Activated T-helper 2 cell treated with anti-CD3 and anti-CD28 coated beads, Interferon-gamma antibody, Interleukin-2, Interleukin-4, amounts not matched to agents 10 μg/mL and 5 μg/mL and 100 μg/mL, durations not matched to agents 14 hours and 24 hours and 36 hours (primary cell): ENCODE measurements around the gene ZEB2. TPM values are rescaled to one million over a fixed set of nuclear protein-coding genes. Genes with fewer than 3 reads are reported as not detected.
A peak's percentile ranks its signal among the peaks of the same experiment; 100 is the strongest.

Source experiments
- DNase-seq: peaks from one replicate; pipeline ENCODE4 v3.0.0; 2021; ENCODE audit warnings: low spot score
- H3K27ac Mint-ChIP-seq: one replicate; pipeline ENCODE4 v1.8.0; 2021; ENCODE audit warnings: mixed read lengths
- H3K27me3 Mint-ChIP-seq: one replicate; pipeline ENCODE4 v1.8.0; 2021; ENCODE audit warnings: low read depth, mixed read lengths
- H3K36me3 Mint-ChIP-seq: one replicate; pipeline ENCODE4 v1.8.0; 2021; ENCODE audit warnings: low read depth, mixed read lengths
- H3K4me1 Mint-ChIP-seq: one replicate; pipeline ENCODE4 v1.8.0; 2021; ENCODE audit warnings: low read depth, mixed read lengths
- H3K4me3 Mint-ChIP-seq: one replicate; pipeline ENCODE4 v1.8.0; 2021; ENCODE audit warnings: low read depth, mild to moderate bottlenecking, moderate library complexity, mixed read lengths
- H3K9me3 Mint-ChIP-seq: one replicate; pipeline ENCODE4 v1.8.0; 2021; ENCODE audit warnings: mixed read lengths
- intact Hi-C: fragments of 100-400 bp; cut with micrococcal nuclease; formaldehyde crosslinking; loops from one replicate; pipeline ENCODE4 v1.15.1; 2023
- total RNA-seq: library from RNA; stranded (reverse); gene quantifications from 2 replicates; pipeline ENCODE4 v1.2.3, GENCODE V29; 2022

The ZEB2 gene
- total RNA-seq, 1 donor from 2014 or later, result 53.2 TPM

DNA sequence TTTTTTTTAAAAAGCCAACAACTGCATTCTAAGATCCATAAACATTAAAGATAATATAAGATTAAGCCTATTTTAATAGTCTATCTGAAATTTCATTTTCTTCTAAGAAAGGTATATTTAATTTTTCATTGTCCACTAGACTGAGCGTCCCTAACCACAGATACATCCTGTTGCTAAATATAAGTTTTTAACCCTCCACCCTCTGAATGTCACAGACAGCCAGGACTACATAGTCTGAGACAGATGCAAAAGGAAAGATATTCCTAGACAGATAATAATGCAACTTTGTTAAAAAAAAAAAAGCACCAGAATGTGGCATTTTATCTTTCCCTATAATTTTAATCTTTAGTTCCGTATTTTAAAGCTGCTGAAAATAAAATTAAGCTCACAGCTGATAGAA is 114.6 kb downstream of the ZEB2 start:
- Mint-ChIP-seq H3K9me3 (no peaks in the 10 kb centered on the region), H3K4me1 (peaks cover 18% of the 10 kb centered on the region), H3K36me3 (peaks cover 75% of the 10 kb centered on the region), H3K4me3 (no peak overlapping the region), H3K27me3 (no peaks in the 10 kb centered on the region), H3K27ac (no peak overlapping the region)
- intact Hi-C loops, result no loop called here
- no peak for DNase-seq

DNA sequence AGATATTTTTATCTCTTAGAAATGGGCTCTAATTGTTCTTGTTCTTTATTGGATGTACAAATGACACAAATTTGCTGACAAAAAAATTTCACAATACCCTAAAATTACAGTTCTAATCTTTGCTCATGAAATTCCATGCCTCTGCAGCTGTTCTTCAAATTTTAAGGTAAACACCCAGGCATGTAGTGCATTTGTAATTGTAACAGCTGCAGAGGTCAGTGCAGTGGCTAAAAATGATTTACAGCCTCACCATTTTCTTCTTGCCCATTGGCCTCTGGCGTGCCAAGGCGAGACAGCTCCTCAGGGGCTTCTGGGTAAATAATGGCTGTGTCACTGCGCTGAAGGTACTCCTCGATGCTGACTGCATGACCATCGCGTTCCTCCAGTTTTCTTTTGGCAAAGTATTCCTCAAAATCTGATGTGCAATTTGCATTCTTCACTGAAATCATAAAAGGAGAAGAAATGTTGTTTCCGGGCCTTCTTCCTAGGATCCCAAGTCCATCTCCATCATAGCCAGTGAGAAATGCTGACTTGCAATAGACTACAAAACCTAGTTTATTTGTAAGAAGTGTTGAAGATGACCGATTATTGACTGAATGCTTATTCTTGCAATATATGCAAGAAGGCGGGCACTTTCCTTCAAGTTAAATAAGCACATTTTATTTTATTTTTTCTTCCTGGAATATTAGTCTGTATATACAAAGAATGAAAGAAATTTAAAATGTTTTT is 115.2 kb downstream of the ZEB2 start:
- H3K4me1 Mint-ChIP-seq, result peaks cover 18% of the 10 kb centered on the region
- no peak for DNase-seq
- intact Hi-C loops, result no loop called here
- H3K4me3 Mint-ChIP-seq, result no peak overlapping the region
- no peak overlapping the region for H3K27ac Mint-ChIP-seq
- peaks cover 81% of the 10 kb centered on the region for H3K36me3 Mint-ChIP-seq
- no peaks in the 10 kb centered on the region for H3K27me3 Mint-ChIP-seq
- no peaks in the 10 kb centered on the region for H3K9me3 Mint-ChIP-seq

DNA sequence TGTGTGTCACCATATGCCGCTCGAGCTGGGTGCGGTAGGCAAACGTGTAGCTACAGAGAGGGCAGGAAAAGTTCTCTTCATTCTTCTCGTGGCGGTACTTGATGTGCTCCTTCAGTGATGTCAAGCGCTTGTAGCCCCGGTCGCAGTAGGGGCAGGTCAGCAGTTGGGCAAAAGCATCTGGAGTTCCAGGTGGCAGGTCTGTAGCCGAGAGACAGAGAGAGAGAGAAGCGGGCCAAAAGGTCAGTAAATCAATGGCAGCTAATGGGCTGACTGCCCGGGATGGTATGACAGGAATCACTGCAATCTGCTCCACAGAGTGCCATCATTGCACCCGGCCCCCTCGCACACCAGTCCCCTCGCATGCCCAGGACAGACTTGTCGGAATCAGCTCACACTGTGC is 116.0 kb downstream of the ZEB2 start:
- Mint-ChIP-seq H3K27me3 (no peaks in the 10 kb centered on the region), H3K36me3 (peaks cover 82% of the 10 kb centered on the region), H3K9me3 (no peaks in the 10 kb centered on the region), H3K27ac (no peak overlapping the region), H3K4me3 (no peak overlapping the region), H3K4me1 (peaks cover 18% of the 10 kb centered on the region)
- DNase-seq, result no peak
- intact Hi-C loops, result no loop called here

DNA sequence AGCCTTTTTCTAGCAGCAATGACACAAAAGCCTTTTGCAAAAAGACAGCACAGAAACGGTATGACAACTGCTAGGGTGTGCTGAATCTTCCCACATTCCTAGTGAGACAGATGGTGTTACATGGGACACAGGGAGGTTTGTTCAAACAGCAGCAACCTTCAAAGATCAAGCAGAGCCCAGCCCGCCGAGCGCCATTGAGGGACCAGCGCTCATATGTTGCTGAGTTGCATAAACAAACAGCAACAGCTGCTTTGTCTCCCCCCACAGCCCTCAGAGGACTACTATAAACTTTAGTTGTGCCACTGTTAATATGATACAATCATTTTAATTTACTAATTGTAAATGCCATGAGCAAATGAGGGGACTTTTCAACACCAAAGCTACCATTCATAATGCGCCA is 117.7 kb downstream of the ZEB2 start:
- intact Hi-C loops, result no loop called here
- H3K27ac Mint-ChIP-seq, result no peak overlapping the region
- H3K9me3 Mint-ChIP-seq, result no peaks in the 10 kb centered on the region
- no peak for DNase-seq
- H3K4me1 Mint-ChIP-seq, result peaks cover 18% of the 10 kb centered on the region
- no peak overlapping the region for H3K4me3 Mint-ChIP-seq
- H3K36me3 Mint-ChIP-seq, result peaks cover 81% of the 10 kb centered on the region
- H3K27me3 Mint-ChIP-seq, result no peaks in the 10 kb centered on the region

DNA sequence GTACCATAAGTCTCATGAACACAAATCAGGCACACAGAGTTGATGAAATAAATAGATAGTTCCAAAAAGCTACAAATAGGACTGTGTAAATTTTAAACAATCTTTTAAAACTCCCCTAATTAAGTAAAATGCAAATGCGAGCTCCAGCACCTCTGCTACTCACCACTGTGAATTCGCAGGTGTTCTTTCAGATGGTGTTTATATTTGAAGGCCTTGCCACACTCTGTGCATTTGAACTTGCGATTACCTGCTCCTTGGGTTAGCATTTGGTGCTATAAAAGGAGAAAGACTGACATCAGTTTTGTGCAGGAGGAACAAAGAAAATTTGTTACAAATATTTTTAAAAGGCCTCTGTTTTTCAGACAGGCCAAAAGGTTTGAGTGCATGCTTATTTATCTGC is 118.9 kb downstream of the ZEB2 start:
- H3K4me1 Mint-ChIP-seq, result peaks cover 15% of the 10 kb centered on the region
- H3K9me3 Mint-ChIP-seq, result no peaks in the 10 kb centered on the region
- H3K4me3 Mint-ChIP-seq, result no peak overlapping the region
- H3K36me3 Mint-ChIP-seq, result peaks cover 80% of the 10 kb centered on the region
- intact Hi-C loops, result no loop called here
- DNase-seq, result no peak
- H3K27me3 Mint-ChIP-seq, result no peaks in the 10 kb centered on the region
- no peak overlapping the region for H3K27ac Mint-ChIP-seq

DNA sequence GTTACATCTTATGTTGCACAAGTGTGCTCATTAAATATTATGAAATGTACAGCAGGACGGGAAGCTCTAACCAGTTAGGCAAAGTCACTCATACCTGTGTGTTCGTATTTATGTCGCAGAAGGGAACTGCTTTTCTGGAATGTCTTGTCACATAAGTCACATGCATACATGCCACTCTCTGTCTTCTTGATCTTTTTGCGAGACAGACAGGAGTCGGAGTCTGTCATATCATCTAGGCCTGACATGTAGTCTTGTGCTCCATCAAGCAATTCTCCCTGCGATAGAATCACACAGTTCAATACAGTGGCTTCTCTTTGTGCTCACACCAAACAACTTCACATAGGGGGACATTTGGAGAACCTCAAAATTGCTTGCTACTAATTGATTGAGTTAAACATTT is 123.6 kb downstream of the ZEB2 start:
- intact Hi-C loops, result no loop called here
- no peak overlapping the region for H3K27ac Mint-ChIP-seq
- no peaks in the 10 kb centered on the region for H3K4me1 Mint-ChIP-seq
- H3K9me3 Mint-ChIP-seq, result no peaks in the 10 kb centered on the region
- no peak overlapping the region for H3K4me3 Mint-ChIP-seq
- H3K36me3 Mint-ChIP-seq, result peaks cover 57% of the 10 kb centered on the region
- DNase-seq, result no peak
- H3K27me3 Mint-ChIP-seq, result no peaks in the 10 kb centered on the region

DNA sequence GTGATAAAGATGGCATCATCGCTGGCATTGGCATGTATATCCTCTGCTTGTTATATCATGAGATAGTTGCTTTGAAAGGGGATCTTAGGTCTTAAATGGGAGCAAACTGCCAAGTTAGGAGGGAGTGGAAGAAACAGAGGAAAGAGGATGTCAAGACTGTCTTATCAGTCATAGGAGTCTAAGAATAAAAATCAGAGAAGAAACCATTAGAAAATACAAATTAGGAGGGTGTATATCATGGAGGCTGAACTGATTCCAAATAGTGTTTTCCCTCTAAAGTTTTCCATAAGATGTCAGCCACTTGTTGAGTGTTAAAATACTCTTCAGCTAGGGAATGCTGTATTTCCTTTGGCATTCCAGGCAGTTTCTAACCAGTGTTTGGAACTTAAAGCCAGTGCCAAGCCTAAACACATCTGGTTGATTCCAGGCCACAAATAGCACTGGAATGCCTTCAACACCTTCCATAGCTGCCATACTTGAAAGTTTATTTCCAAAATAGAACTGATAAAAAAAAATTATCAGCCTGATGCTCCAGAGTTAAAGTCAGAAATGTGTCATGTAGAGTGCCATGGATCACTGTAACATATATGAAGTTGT is 129.4 kb downstream of the ZEB2 start:
- intact Hi-C loops, result no loop called here
- Mint-ChIP-seq H3K4me1 (peaks cover 4% of the 10 kb centered on the region), H3K27ac (no peak overlapping the region), H3K27me3 (peaks cover 2% of the 10 kb centered on the region), H3K4me3 (no peak overlapping the region), H3K36me3 (peaks cover 20% of the 10 kb centered on the region), H3K9me3 (no peaks in the 10 kb centered on the region)
- DNase-seq, result no peak

DNA sequence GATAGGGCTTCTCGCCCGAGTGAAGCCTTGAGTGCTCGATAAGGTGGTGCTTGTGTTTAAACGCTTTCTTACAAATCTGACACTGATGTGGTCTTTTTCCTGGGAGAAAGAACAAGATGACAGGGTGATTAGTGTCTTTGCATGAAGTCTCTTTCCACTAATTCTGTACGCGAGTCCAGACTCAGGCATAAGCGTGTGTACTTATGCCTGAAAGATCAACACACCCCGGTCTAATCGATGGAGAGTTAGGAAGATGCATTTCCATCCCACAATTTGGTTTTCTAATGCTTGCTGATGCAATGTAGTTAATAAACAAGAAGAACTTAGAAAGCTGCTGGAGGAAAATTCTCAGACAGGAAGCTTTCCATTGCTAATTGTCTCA is 130.0 kb downstream of the ZEB2 start:
- intact Hi-C loops, result no loop called here
- Mint-ChIP-seq H3K9me3 (no peaks in the 10 kb centered on the region), H3K36me3 (peaks cover 20% of the 10 kb centered on the region), H3K27me3 (peaks cover 2% of the 10 kb centered on the region), H3K4me3 (no peak overlapping the region), H3K27ac (no peak overlapping the region), H3K4me1 (peaks cover 4% of the 10 kb centered on the region)
- no peak for DNase-seq

DNA sequence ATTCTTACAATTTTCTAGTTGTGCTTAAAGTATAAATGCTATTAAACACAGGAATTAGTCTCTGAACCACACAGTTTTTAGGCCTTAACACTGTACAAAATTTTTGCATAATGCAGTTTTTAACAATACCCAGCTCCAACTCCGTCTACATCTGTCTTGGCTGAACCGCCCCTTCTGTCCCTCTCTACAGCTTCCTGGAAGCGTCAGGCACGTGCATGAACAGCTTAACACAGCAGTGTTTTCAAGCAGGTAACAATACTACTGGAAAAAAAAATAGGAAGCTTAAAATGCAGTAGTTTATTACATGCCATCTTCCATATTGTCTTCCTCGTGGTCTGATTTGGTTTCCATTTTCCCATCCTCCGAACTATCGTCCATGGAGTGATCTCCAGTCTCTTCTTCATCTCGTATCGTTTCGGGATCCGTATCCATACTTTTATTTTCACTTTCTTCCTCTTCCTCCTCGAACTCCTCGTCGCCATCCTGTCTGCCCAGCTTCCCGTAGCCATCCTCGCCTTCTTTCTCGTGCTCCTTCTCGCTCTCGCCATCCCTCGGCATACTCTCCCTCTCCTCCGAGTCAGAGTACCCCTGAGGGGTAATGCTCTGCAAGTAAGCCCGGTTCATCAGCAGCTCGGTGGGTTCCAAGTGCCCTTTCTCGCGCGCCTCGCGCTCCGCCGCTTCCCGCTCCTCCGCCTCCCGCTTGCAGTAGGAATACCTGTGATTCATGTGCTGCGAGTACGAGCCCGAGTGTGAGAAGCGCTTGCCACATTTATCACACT is 130.6 kb downstream of the ZEB2 start:
- no peak overlapping the region for H3K4me3 Mint-ChIP-seq
- H3K9me3 Mint-ChIP-seq, result no peaks in the 10 kb centered on the region

DNA sequence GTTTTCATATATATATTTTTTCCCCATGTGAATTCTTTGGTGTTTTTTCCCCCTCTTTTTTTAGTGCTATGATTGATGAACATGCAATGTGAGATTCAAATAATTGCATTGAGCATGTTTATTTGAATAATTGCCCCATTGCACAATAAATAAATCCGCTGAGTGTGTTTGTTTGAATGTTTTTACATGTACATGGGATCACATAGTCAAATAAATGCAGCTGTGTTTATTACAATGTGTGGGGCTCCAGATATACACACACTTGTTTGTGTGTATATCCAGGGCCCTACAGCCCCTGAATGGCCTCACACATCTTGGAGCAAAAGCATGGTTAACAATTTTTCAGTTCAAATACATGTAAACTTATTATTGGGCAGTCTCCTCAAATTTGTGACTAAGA is 134.5 kb downstream of the ZEB2 start:
- Mint-ChIP-seq H3K27ac (no peak overlapping the region), H3K27me3 (peaks cover 2% of the 10 kb centered on the region), H3K4me3 (no peak overlapping the region), H3K36me3 (peaks cover 24% of the 10 kb centered on the region), H3K4me1 (peaks cover 29% of the 10 kb centered on the region), H3K9me3 (no peaks in the 10 kb centered on the region)
- DNase-seq, result no peak
- intact Hi-C loops, result no loop called here

More for the DNA sequence above, 130.6 kb downstream of the ZEB2 start:
- Mint-ChIP-seq H3K27ac (no peak overlapping the region), H3K36me3 (peaks cover 21% of the 10 kb centered on the region), H3K27me3 (peaks cover 2% of the 10 kb centered on the region), H3K4me1 (peaks cover 4% of the 10 kb centered on the region)
- intact Hi-C loops, result no loop called here
- no peak for DNase-seq

DNA sequence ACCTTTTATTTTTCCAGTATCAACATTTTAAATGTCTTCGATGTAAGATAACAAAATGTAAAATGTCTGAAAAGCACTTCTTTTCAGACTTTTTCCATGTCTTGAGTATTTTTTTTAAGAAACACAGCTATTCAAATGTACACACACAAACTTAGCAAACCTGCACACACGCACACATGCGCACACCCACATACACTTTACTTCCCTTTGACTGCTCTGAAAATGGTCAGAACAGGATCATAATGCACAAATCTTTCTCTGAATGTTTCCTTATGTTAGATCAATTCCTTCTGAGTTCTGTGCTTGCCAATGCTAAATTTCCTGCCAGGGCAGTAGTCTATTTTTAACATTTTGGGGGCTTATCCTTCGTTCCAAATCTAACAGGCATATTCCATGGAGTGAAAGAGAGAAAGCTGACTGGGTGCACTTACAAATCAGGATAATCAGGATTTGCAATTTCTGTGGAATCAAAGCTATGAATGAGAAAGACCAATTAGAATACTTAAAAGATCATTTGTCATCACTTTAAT is 136.3 kb downstream of the ZEB2 start:
- DNase-seq, result no peak
- Mint-ChIP-seq H3K27ac (peak overlapping the region; percentile 6), H3K27me3 (peaks cover 2% of the 10 kb centered on the region), H3K36me3 (peaks cover 25% of the 10 kb centered on the region), H3K4me3 (no peak overlapping the region), H3K9me3 (no peaks in the 10 kb centered on the region), H3K4me1 (peaks cover 43% of the 10 kb centered on the region)
- intact Hi-C loops, result loop anchor here (1.0 to 2.0 kb wide), 5 partner anchors 31 to 133 kb away; a partner anchor contains a TSS

DNA sequence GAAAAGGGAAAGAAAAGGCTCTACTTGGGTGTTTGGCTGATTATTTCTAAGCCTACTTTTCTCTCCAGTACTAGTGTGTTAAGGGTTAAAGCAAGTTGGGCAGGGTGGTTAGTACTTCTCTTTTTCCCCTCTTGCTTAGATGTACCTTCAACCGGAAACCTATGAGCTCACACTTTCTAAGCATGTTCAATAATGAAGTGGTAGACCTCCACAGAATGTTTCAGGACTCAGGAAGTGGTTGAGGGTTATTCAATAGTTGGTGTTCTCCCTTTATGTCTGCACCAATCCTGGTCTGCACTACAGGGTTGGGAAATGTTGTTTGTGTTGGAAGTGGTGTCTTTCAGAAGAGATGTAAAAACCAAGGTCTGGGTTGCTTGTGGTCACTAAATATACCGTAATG is 137.1 kb downstream of the ZEB2 start:
- peaks cover 51% of the 10 kb centered on the region for H3K4me1 Mint-ChIP-seq
- intact Hi-C loops, result loop anchor here (1.0 to 2.0 kb wide), 5 partner anchors 31 to 134 kb away; a partner anchor contains a TSS
- H3K27ac Mint-ChIP-seq, result peak overlapping the region; percentile 39
- peaks cover 1% of the 10 kb centered on the region for H3K9me3 Mint-ChIP-seq
- peaks cover 25% of the 10 kb centered on the region for H3K36me3 Mint-ChIP-seq
- DNase-seq, result no peak
- no peak overlapping the region for H3K4me3 Mint-ChIP-seq
- H3K27me3 Mint-ChIP-seq, result peaks cover 2% of the 10 kb centered on the region

DNA sequence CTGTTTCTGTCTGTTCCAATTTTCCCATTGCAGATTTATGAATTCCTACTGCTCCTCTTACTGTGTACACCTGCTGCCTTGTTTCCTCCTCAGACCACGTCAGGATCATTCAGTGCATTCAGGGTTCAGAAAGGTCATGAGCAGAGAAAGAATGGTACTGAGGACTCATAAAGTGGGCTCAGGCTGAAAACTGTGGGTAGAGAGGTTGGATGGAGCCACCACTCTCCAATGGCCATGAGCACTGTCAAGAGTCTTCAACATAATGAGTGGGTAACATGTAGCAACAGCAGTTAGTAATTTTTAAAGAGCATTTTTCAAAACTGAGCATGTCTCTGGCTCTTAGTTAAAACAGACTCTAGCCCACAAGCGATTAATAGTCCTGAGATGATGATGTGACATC is 138.2 kb downstream of the ZEB2 start:
- H3K27ac Mint-ChIP-seq, result no peak overlapping the region
- peaks cover 2% of the 10 kb centered on the region for H3K27me3 Mint-ChIP-seq
- intact Hi-C loops, result loop anchor here (2.0 kb wide), 4 partner anchors 49 to 135 kb away; a partner anchor contains a TSS
- no peak for DNase-seq
- H3K9me3 Mint-ChIP-seq, result peaks cover 3% of the 10 kb centered on the region
- peaks cover 62% of the 10 kb centered on the region for H3K4me1 Mint-ChIP-seq
- H3K4me3 Mint-ChIP-seq, result no peak overlapping the region
- H3K36me3 Mint-ChIP-seq, result peaks cover 26% of the 10 kb centered on the region
